Cardiac fibroblast (primary cell): ENCODE data around the gene SETD2.
A peak's percentile ranks its signal among the peaks of the same experiment; 100 is the strongest.

Source experiments
- DNase-seq, 2 donors: peaks; one replicate each; pipeline versions ENCODE4 v3.0.0 to v3.0.0-alpha.2; 2010; ENCODE audit warnings: low read depth in 2 of 2
- H3K4me3 ChIP-seq, 2 donors: replicated peaks in 1 of 2; 1 replicate in 1 of 2; 2 replicates in 1 of 2; pipeline ENCODE4 v1.5.1; 2011; ENCODE audit warnings: low read depth in 2 of 2, low read length in 2 of 2, mild to moderate bottlenecking in 2 of 2, moderate library complexity in 1 of 2
- TF ChIP-seq, protein P1 (sequence below): IDR thresholded peaks from one replicate; pipeline ENCODE4 v1.5.1; 2011; ENCODE audit warnings: low read depth, mild to moderate bottlenecking, low read length, inconsistent platforms

The SETD2 gene

GRCh38 chr3:47162697-47163168 is 1.2 kb downstream of the SETD2 start:
- TF ChIP-seq, protein P1, sequence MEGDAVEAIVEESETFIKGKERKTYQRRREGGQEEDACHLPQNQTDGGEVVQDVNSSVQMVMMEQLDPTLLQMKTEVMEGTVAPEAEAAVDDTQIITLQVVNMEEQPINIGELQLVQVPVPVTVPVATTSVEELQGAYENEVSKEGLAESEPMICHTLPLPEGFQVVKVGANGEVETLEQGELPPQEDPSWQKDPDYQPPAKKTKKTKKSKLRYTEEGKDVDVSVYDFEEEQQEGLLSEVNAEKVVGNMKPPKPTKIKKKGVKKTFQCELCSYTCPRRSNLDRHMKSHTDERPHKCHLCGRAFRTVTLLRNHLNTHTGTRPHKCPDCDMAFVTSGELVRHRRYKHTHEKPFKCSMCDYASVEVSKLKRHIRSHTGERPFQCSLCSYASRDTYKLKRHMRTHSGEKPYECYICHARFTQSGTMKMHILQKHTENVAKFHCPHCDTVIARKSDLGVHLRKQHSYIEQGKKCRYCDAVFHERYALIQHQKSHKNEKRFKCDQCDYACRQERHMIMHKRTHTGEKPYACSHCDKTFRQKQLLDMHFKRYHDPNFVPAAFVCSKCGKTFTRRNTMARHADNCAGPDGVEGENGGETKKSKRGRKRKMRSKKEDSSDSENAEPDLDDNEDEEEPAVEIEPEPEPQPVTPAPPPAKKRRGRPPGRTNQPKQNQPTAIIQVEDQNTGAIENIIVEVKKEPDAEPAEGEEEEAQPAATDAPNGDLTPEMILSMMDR: no peak
- DNase-seq: peak in 1 of 2 donors; percentile 20

DNA sequence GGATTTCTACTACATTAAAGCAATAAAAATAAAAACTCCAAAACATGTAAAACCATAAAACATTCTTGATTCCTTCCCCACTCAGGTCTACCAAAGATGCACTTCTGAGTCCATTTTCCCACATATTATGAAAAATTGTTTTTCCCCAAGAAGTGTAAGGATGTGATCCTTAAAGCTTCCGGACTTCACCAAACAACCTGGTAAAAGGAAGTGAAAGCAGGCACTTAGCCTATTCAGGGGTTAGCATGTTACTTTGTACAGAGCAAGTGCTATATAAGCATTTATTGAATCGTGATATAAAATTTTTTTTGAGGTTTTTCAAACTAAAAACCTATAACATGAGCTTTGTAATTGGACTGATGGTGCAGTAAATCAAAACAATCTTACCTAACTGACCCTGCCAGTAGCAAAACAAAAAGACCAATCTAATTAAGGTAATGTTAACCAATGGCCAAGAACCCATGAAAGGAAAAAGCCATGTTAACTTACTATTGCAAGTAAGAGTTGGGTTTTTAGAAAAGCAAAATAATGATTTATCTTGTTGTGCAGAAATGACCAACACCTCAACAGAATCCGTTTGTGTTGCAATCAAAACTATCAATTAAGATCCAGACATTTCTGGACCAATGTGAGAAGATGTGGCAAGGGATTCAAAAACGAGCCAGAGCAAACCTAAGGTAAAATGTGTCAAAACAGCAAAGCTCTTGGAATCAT is 1.8 kb downstream of the SETD2 start:
- TF ChIP-seq, protein P1: no peak
- no peak for DNase-seq
- peak overlapping the region; percentile 58 to 90 for H3K4me3 ChIP-seq

More at GRCh38 chr3:47162697-47163168, 1.2 kb downstream of the SETD2 start:
- peak overlapping the region; percentile 58 to 90 for H3K4me3 ChIP-seq

- TF ChIP-seq, protein P1: no peak
- no peak overlapping the region for H3K4me3 ChIP-seq
These were observed 4.1 kb downstream of the SETD2 start for GRCh38 chr3:47159820-47160219.

GRCh38 chr3:47158208-47158607 is 5.7 kb downstream of the SETD2 start:
- no peak for DNase-seq
- no peak overlapping the region for H3K4me3 ChIP-seq
- TF ChIP-seq, protein P1: no peak

More at GRCh38 chr3:47159820-47160219, 4.1 kb downstream of the SETD2 start:
- DNase-seq: no peak

- TF ChIP-seq, protein P1: no peak
- DNase-seq: no peak
- H3K4me3 ChIP-seq: no peak overlapping the region
These were observed 7.5 kb downstream of the SETD2 start for GRCh38 chr3:47156396-47156795.

DNA sequence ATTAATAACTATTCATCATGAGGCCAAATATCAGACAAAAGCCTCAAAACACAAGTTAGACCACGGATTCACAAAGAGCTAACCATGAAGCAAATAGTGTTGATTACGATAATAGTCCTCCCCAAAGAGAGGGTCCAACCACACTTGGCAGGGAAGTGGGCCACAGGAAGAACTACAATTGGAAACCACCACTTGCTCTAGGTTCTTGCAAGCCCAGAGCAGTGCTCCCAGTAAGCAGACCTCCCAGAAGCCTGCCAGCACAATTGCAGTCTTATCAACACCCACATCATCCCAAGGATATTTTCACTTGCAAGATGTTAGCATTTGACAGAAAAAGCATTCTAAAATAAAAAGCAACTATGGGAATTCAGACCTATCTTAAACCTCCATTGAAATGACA is 11.3 kb downstream of the SETD2 start:
- TF ChIP-seq, protein P1: no peak
- H3K4me3 ChIP-seq: no peak overlapping the region
- peak in 1 of 2 donors; percentile 30 for DNase-seq

DNA sequence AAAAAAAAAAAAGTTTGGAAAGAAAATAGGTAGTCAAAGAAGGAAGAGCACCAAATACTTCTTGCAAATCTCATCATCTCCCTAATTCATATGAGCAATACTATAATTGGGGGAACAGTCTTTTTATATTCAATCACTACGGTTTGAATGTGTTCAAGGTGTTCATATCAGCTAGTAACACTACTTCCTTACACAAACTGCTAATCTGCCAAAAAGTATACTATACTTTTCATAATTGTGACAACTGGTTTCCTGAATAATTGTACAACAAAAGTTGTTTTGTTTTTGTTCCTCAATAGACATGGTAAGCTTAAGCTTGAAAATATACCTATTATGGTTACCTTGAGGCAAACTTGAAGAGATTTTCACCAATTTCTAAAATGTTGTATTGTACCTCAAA is 12.1 kb downstream of the SETD2 start:
- no peak for DNase-seq
- TF ChIP-seq, protein P1: no peak
- no peak overlapping the region for H3K4me3 ChIP-seq
